GM18507 (cell line): ENCODE data around the gene UBIAD1.
A peak's percentile ranks its signal among the peaks of the same experiment; 100 is the strongest.
"Not testable (repeated sequence)": the region's sequence is repeated elsewhere in the genome, so short reads cannot be mapped to it uniquely, and the experiment has no call there.

ENCODE experiments used
- DNase-seq: peaks from one replicate; pipeline ENCODE4 v3.0.0; 2011; ENCODE audit warnings: low read depth; ENCODE audit not compliant: insufficient read length; ENCODE audit errors: extremely low spot score
- FAIRE-seq: peaks from 2 replicates; lab custom pipeline; 2011; peaks lifted over from hg19 to GRCh38; lab: Jason Lieb, UNC

Gene UBIAD1, protein sequence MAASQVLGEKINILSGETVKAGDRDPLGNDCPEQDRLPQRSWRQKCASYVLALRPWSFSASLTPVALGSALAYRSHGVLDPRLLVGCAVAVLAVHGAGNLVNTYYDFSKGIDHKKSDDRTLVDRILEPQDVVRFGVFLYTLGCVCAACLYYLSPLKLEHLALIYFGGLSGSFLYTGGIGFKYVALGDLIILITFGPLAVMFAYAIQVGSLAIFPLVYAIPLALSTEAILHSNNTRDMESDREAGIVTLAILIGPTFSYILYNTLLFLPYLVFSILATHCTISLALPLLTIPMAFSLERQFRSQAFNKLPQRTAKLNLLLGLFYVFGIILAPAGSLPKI

DNA sequence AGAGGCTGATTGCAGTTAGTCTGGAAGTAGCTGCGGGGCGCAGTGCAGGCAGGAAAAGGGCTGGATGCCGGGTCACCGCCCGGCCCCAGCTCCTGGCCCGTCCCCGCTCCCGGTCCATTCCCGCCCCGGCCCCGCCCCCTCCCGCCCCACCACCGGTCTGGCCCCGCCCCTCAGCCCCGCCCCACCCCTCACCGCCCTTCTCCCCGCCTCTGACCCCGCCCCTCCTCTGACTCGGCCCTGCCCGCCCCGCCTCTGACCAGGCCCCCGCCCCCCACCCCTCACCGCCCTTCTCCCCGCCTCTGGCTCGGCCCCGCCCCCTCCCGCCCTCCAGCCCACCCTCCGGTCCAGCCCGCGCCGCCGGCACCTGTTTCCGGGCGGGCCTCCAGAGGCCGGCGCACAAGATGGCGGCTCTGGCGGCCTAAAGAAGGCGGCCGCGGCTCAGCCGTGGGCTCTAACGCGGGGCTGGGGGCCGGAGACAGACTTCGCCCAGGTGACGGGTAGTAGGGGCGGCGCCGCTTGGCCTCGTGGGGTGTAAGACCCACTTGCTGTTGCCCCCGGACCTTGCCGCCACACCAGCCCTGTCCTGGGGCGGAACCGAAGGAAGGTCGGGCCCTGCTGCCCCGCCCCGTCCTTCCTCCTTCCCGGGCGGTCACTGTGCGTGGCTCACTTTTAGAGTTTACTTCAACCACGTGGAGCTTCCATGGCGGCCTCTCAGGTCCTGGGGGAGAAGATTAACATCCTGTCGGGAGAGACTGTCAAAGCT, at the start of gene UBIAD1:
UBIAD1 (plus strand) TSS at position 367 of the 763 bp plus-strand sequence; CDS start at position 701, 334 bp downstream.
- FAIRE-seq (peak; percentile 78), DNase-seq (peak; percentile 92)

DNA sequence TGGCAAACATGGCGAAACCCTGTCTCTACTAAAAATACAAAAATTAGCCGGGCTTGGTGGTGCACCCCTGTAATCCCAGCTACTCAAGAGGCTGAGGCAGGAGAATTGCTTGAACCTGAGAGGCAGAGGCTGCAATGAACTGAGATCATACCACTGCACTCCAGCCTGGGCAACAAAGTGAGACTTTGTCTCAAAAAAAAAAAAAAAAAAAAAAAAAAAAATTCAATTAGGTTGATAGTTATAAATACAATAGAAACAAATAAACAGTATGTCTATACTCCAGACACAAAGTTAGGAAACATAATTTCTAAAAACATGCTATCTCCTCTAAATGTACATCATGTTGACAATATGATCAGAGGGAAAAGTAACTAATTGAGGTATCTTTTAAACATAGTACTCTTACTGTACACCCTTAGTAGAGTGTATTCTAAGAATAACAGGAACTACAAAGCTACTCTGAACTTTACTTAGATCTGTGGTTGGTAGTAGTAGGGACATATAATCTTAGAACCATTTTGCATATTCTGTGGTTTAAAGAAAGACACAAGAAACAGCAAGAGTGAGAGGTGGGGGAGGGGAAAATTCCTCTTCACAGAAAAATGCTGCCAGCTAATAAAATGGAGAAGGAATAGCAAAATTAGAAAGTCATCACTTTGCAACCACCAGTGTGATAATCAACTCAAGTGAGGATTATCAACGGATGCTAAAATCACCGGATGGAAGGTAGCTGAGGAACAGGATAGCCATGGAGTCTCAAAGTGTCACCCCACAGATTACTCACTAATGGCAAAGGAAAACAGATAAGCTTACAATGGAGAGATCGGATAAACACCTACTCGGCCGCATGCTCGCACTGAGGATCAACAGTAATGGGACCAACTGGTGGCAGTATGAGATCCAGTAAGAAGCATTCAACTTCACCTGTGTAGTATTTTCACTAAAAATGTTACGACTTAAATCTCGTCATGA, 45.6 kb upstream of the UBIAD1 start:
- DNase-seq, result peak; percentile 20
- FAIRE-seq, result peak; percentile 87

DNA sequence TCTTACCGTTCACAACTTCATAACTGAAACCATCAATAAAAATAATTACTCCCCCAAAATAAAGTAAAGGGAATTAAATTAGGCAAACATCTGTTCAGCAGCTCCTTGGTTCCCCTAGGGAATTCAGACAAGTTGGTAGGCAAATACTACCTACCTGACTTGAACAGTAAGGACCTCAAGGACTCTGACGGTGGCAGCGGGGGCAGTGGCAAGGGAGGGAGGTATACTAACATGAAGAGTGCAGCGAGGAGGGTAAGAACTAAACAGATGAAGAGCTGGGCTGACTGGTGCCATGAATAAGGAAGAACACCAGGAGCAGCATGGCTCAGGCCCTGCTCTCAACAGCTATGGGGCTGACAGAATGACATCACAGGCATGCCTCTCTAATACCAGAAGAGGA, 43.8 kb upstream of the UBIAD1 start:
- DNase-seq, result no peak
- FAIRE-seq, result no peak

DNA sequence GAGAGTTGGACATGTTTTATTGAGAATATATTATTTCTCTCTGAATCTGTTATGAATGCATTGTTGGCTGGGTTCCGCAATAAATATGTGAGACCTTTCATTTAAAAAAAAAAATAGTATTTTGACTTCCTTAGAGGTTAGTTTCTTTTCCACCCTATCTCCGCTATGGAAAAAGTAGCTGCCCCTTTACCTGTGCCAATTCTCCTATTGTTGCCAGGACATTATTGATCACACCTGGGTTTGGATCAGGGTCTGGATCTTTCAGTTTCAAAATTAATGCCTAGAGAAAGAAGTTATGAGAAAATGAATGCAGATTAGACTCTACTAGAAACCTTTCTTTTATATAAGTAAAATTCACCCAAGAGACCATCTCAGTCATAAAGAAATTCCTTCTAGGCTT, 39.8 kb upstream of the UBIAD1 start:
- FAIRE-seq (no peak), DNase-seq (no peak)

DNA sequence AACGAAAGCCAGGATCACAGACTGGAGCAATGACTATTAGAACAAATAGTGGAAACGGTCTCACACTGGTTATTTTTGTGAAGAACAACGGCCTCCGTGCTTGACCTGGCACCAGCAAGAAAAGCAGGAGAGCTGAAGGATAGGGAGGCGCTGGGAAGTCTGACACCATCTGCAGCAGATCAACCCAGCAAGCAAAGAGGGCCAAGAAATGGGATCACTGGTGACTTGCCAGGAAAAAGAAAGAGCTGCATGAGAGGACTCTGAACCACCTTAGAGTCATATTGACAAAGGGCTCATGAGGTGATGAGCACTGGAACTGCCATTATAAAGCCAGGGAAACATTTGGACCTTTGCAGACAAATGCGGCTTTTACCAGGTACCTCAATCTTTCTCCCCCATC, 35.6 kb upstream of the UBIAD1 start:
- FAIRE-seq, result no peak
- DNase-seq, result no peak

DNA sequence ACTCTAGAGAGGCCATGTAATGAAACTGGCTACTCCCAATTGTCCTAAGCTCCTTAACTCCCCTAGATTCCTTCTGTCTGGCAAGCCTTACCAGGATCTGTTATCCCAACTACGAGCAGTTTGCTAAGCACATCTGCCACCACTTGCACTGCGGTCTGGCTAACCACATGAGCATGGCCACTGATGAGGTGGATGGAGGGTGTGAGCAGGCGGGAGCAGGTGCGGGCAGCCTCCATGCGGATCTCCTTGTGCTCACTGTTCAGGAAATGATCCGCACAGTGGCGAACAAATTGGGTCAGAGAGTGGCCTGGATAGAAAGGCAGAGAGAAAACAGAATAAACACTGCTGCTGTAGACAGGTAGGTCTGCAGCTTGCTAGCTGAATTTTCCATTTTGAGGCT, 34.7 kb upstream of the UBIAD1 start:
- FAIRE-seq, result no peak
- DNase-seq, result no peak

DNA sequence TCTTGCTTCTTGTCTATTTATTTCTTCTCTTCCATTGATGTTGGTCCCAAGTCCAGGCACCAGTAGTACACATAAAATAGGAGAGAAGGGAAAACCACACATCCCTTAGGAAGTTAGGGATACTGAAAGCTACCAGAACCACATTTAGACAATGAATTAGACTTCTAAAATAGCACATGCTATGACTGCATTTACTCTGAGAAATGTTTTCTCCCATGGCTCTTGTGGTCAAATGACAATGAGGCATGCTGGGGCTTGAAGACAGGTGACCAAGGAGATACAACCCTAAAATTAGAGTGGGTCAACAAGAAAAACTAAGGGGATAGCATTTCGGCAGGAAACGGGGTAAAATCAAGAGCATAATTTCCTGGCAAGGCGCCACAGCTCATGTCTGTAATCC, 27.8 kb upstream of the UBIAD1 start:
- no peak for FAIRE-seq
- DNase-seq, result no peak

DNA sequence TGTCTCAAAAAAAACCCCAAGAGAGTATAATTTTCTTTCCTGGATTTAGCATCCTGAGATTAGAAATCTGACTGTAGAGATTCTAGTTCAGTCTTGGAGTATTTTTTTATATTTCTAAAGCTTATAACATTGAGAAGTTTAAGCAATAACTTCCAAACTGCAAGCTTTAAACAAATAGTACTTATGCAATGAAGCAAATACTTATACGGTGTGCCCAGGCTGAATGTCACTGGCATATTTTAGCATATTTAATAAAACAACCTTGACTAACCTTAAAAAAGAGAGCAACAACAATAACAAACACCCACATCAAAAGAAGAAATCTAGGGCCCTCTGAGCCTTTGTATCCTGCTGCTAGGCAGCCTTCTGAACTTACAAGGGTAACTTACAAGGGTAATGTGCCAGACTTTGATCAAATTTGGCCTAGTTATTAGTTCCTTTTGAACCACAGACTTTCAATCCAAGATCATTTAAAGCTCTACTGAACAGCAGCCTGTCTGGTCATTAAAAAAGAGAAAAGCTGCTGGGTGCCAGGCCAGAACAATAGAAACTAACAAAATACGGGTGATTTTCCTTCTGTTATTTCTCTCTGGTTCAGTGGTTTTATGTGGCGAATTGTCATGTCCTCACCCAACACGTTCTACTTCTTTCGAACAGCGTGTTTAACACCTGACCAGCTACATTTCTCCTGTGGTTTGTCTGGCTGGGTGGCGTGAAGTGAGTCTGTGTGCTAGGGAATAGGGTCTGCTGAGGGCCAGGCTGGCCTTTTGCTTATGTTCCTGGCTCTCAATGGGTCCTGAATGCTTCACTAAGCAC, 26.9 kb upstream of the UBIAD1 start:
- no peak for DNase-seq
- no peak for FAIRE-seq

DNA sequence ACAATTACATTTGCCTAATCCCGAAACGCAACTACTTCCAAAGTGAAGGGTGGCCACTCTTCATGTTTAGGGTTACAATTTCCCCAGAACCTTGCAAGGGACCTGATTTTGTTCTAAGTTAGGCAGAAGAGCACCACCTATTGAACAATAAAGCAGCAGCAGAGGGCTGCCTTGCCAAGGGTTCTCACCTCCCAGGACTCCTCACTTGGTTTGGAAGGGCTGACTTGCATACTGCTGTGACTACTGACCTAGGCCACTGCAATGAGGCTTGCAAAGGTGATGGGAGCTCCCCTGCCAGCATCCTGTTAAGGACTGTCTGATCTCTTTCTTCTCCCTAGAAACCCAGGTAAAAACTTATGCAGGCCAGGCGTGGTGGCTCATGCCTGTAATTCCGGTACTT, 24.8 kb upstream of the UBIAD1 start:
- DNase-seq, result no peak
- no peak for FAIRE-seq

DNA sequence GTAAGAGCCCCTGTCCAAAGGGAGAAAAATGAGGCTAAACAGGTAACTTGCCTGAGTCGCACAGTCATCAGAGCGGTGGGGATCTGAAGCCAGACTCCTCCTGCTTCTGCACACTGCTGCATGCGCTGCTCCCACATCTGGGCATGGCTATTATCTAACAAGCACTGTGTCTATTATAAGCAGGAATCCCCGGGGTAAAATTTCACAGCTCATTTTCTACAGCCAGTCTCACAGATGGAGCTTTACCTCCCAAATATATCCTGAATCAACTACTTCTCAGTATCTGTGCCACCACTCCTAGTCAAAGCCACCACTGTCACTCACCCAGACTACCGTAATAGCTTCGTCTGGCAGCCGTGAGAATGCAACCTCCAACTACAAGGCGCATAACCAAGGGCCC, 20.5 kb upstream of the UBIAD1 start:
- DNase-seq (no peak), FAIRE-seq (no peak)

DNA sequence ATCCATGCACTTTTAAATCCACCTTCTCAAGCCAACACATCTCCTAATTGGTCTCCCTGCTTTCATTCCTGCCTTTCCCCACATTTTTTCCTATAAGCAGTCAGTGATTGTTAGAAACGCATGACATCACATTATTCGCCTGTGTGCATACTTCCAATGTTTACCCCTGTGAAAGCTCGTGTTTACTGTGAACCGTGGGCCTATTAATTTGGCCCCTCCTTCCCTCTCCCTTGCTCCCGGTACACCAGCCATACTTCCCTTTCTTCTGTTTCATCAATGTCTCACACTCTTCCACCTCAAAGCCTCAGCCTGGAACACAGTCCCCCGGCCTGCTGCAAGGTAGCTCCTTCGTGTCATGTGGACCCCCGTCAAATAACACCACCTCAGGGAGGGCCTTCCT, 19.8 kb upstream of the UBIAD1 start:
- DNase-seq (no peak), FAIRE-seq (no peak)

DNA sequence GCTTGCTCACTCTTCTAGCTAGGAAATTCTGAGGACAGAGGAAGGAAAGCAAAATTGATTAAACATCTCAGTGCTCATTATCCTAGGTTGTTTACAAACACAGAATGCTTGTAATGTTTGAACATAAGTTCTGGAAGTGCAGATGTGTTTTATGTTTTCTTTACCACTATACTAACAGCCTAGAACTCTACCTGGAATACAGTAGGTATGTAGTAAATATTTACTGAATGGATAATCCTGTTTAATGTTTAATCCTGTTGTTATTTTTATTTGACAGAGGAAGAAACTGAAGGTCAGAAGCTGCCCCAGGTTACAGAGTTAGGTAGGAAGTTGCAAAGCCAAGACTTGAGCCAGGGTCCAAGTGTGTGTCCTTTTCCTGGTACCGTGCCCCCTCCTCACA, 16.7 kb upstream of the UBIAD1 start:
- DNase-seq (no peak), FAIRE-seq (no peak)

DNA sequence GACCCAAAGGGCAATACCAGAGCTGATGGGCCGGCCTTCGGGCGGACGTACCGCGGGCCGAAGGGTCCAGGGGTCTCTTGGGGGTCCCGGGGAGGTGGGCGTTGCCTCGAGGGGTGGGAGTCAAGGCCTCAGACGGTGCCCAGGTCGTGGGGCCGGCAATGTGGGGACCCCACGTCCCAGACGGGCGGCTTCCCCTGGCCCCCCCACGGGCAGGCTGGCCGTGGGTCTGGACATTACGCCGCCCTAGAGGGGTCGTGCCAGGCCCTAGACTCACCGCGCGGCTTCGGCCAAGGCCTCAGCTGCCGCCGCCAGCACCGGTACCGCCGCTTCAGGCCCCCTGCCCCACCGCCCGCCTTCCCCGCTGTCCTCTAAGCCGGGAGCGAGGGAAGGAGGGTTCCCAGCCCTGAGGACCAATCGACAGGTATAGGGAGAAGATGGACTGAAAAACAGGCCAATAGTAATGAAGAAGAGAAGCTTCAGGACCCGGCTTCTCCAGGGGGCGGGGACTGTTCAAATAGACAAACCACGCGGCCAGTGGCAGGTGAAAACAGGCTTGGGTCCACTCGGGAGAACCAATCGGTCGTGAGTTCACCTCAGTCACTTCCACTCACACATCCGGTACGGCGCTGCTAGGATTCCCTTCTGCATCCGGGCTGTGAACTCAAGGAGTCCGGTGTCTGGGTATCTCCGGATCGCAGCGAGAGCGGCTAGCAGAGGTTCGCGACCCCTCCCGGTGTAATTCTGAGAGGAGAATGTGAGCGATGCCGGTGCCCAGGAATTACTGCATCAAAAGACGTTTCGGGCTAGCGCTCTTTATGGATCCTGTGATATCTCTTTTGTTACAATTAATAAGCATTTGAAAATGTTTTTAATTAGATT, 10.6 kb upstream of the UBIAD1 start, which contains the start of gene MTOR:
MTOR (minus strand) TSS at position 381 of the 879 bp plus-strand sequence. CDS start 3,142 bp downstream, outside the sequence.
- DNase-seq, result peak; percentile 96
- FAIRE-seq, result peak; percentile 100

DNA sequence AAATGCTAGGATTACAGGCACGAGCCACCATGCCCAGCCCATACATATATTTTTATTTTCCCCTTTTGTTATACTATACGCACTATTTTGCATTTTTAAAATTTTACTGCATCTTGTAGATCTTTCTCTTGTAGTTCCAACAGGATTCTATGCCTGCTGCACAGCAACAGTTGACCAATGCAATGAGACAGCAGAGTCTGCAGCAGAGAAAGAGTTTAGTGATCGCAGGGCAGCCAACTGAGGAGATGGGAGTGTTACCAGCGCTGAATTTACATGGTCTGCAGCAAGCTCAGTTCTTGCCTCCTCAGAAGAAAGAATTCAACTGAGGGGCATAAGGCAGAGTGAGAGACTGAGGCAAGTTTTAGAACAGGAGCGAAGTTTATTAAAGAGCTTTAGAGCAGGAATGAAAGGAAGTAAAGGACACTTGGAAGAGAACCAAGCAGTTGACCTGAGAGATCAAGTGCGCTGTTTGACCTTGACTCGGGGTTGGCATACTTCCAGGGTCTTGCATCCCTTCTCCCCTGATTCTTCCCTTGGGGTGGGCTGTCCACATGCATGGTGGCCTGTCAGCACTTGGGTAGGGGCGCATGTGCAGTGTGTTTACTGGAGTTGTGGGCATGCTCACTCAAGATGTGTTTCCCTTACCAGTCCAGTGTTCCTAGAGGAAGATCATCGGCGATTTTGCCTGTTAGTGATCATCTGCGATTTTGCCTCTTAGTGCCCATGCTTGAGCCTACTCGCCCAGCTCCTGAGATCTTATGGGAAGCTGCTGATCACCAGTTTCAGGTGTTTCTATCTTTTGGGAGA, 6.5 kb upstream of the UBIAD1 start:
- no peak for FAIRE-seq
- DNase-seq, result no peak

DNA sequence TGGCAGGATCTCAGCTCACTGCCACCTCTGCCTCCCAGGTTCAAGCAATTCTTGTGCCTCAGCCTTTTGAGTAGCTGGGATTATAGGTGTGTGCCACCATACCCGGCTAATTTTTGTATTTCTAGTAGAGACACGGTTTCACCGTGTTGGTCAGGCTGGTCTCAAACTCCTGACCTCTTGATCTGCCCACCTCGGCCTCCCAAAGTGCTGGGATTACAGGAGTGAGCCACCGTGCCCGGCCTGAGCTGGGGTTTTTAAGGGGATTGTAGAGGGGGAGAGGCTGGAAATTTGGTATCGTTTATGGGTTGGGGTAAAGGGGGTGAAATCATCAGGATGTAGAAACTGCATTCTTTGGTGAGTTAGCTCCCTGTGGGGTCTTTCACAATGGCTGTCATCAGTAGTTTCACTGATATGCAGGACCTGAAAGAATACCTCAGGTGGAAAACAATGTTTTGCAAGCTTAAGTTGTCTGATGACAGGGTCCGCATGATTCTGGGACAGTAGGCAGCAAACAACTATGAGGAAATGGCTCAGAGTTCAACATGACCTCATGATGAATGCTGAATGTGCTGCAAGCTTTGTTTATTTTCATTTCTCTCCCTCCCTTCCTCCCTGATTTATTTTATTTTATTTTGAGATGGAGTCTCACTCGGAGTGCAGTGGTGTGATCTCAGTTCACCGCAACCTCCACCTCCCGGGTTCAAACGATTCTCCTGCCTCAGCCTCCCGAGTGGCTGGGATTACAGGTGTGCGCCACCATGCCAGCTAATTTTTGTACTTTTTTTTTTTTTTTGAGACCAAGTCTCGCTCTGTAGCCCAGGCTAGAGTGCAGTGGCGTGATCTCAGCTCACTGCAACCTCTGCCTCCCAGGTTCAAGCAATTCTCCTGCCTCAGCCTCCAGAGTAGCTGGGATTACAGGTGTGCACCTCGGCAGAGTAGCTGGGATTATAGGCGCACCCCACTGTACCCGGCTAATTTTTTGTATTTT, 5.4 kb upstream of the UBIAD1 start:
- not testable (repeated sequence) for DNase-seq, FAIRE-seq

DNA sequence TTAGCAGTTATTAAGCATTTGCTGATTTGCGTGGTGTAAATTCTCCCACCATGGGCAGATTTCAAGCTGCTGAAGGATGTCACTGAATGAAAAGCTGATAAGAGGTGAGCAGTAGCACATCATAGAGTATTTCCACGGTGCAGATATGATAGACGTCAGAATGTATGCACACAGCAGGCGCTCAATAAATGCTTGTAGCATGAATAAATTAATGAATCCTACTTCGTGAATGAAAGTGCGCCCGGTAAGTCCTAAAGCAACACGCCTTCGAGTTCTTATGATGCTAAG, 510 bp upstream of the UBIAD1 start:
- DNase-seq, result no peak

More for the DNA sequence above, 510 bp upstream of the UBIAD1 start:
- FAIRE-seq, result no peak
